ENCODE results near the gene WWP2.
A peak's percentile ranks its signal among the peaks of the same experiment; 100 is the strongest.

WWP2 gene

DNA sequence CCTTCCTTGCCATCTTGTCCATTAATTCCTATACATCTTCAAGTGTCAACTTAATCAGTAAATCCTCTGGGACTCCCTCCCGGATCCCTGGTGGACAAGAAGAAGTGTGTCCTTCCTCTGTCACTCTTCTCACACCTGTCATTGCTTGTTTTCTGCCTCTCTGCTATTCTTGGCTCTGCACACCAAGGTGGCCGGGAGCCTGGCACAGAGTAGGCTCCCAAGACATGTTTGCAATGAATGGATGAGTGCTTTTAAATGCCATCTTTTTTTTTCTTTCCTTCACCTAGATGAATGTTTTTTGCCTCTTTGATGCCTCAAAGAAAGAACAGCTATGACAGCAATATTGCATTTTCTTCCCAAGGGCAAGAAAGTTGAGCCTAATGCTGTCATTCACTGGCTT is 131.0 kb downstream of the WWP2 start:
- no peak for DNase-seq

DNA sequence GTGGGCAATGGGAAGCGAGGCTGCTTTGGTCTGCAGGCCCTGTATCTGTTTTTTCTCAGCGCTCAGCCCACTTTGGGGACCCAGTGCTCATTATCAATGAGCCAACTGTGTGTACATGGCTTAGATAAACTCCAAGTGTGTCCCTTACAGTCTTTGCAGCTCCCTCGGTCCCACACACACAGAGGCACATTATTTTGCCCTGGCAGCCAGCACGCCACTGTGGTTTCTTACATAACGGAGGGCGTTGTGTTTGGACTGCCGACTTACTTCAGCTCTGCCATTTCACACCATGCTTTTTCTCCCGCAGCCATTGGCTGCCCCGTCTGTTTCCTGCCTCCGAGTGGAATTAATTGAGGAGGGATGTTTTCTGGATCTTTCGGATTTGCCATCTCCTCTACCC is 132.5 kb downstream of the WWP2 start:
- DNase-seq = no peak

DNA sequence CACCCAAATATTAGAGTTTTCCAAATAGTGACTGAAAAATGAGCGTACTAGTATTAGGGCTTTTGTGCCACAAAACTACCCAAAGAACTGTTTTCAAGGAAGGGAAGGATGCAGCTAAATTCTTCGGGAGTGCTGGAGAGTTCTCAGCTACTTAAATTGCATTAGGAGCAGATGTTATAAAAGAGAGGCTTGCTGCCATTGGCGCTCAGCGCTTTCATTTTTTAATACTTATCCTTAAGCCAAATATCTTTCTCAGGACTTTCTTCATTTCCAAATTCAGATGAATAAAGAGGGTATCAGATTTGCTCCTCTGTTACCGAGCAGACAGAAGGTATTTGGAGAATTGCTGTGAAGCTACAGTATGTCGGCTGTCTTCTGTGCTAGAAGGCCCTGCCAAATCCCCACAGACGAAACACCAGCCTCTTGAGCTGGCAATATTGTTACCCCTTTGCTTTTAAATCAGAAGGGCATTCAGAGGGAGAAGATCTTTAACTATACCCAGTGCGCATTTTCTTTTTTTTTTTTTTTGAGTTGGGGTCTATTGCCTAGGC is 141.8 kb downstream of the WWP2 start:
- no peak for DNase-seq

DNA sequence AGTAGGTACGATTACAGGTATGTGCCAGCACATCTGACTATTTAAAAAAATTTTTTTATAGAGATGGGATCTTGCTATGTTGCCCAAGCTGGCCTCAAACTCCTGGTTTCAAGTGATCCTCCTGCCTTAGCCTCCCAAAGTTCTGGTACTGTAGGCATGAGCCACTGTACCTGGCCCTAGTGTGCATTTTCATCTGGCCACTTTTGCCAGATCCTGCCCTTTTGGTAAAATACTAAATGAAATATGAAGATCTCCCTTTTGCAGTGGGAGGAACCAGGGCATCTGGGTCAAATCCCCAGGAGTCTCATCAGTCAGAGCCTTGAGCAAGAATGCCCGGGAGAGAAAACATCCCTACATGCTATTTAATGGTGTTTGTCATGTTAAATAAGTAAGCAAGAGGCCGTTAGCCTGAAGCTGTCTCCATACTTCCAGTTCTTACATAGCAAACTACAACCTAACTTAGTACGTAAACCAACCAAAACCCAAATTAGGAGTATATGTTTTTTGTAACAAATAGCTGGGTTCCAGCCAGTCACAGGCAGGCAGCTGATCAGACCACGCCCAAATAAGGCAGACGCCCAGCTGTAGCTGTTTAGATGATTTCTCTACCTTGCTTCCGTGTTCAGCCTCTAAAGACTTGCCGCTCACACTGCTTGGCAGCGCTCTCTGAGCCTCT is 142.5 kb downstream of the WWP2 start:
- DNase-seq = no peak

DNA sequence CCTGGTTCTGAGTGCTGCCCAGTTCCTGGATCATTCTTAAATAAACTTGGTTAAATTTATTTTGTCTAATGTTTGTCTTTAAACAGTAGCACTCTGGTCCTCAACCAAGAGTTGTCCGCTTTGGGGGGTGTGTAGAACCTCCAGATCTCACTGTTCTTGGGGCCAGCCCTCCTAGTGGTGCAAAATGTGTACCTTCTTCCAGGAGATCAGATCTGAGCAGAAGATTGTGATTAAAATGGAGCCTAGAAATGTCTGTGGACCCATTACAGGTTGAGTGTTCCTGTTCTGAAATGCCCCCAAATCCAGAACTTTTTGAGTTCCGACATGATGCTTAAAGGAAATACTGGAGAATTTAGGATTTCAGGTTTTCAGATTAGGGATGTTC is 143.0 kb downstream of the WWP2 start:
- DNase-seq = no peak

- no peak for DNase-seq
These were observed 144.8 kb downstream of the WWP2 start for GRCh38 chr16:69906838-69907401.

DNA sequence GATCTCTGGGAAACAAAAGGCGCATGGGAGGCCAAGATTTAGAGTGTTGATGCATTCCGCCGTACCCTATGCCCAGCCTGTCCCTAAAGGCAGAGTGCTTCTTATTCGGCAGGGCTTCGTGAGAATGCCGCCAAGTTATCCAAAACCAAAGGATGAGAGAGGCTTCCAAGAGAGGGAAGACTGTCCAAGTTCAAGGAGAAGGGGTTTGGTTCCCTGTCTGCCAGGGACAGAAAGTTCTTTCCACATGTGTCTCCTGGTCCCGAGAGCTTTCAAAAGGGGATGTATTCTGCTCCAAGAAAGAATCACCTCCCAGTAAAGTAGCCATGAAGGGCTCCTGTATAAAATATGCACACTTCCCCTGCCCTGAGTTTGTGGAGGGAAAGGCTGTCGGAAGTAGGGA is 146.9 kb downstream of the WWP2 start:
- no peak for DNase-seq

GRCh38 chr16:69909760-69910159 is 147.6 kb downstream of the WWP2 start:
- DNase-seq = no peak

GRCh38 chr16:69910964-69911363 is 148.8 kb downstream of the WWP2 start:
- no peak for DNase-seq

DNA sequence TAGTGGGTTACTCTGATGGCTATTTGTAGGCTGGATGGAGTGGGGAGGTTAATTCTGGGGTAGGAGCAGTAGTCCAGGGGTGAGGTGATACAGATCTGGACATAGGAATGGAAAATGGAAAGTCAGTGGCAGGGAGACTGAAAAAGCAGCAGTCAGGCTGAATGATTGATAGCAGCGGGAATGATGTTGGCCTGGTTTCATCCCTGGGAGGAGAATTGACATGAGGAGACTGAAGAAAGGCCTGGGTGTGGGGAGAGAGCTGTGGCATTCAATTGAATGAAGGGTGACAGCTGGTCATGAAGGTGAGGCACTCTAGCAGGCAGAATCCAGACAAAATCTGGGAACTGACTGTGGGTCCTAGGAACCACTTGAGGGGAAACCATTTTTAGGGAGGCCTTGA is 154.3 kb downstream of the WWP2 start:
- no peak for DNase-seq

DNA sequence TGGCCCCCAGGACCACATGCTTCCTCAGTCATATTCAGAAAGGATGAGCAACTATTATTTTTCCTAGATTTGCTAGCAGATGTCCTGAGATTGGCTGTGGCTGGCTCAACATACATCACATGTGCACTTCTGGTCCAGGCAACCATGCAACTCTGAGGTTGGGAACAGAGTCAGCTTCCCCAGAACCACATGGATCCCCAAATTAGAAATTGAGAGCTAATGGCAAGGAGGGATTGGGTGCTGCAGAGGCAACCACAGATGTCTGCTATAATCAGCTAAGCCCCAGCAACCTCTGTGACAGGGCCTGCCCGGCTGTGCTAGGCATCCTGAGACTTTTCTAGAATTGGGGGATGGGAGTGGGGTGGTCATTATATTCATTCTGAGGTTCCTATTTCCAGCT is 155.2 kb downstream of the WWP2 start:
- no peak for DNase-seq

DNA sequence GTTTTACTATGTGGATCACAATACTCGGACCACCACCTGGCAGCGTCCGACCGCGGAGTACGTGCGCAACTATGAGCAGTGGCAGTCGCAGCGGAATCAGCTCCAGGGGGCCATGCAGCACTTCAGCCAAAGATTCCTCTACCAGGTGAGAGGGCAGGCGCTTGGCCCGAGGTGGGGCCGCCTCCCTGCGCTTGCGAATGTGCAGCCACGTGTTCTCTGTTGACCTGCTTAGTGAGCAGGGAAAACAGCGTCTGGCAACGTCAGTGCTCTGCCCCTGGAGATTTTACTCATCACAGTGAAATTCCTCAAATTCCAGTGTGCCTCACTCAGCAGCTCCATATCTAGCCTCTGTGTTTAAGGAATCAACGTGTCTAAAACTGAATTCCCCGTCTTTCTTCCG is 155.6 kb downstream of the WWP2 start:
- DNase-seq = no peak

DNA sequence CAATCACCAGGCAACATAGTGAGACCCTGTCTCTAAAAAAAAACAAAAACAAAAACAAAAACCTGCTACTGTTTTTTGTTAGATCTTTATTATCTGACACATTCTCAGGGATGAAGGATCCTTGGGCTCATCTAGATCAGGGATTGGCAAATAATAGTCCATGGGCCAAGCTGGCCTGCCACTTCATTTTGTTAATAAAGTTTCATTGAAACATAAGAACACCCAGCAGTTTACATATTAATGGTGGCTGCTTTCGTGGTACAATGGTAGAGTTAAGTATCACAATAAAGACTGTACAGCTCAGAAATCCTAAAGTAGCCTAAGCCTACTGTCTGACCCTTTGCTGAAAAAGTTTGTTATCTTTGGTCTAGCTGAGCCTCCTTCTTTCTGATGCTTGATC is 156.1 kb downstream of the WWP2 start:
- no peak for DNase-seq

DNA sequence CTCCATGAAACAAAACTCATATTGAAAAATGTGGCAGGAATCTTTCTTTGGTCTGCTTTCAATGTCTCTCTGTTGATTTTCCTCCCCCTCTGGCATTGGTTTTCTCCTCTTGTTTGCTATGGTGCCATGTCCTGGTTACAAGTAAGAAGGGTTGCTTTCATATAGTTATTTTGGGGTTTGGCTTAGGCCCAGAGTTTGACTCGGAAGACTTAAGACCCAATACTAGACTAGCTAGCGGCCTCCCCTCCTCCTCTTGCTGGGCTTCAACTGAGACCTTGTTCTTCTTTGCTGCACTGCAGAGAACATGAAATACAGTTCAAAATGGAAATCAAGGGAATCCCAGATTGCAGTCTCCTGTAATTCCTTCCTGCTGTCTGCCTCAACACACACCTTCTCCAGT is 159.0 kb downstream of the WWP2 start:
- no peak for DNase-seq

DNA sequence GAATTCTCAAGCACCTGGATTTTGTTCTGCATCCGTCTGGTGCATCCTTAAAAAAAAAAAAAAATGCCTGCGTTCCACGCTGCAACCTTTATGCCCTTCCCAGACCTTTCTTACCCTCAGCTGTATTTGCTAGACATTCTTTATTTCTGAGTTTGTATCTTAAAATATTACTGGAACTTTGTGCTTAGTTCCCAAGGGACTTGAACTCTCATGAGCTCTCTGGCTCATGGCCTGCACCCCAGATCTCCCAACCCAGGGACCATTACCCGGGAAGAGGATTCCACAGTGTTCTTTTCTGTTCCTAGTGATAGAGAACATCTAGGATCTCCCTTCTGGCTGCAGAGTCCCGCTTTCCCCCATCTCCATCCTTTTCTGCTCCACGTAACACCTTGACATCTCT is 160.1 kb downstream of the WWP2 start:
- DNase-seq = no peak

DNA sequence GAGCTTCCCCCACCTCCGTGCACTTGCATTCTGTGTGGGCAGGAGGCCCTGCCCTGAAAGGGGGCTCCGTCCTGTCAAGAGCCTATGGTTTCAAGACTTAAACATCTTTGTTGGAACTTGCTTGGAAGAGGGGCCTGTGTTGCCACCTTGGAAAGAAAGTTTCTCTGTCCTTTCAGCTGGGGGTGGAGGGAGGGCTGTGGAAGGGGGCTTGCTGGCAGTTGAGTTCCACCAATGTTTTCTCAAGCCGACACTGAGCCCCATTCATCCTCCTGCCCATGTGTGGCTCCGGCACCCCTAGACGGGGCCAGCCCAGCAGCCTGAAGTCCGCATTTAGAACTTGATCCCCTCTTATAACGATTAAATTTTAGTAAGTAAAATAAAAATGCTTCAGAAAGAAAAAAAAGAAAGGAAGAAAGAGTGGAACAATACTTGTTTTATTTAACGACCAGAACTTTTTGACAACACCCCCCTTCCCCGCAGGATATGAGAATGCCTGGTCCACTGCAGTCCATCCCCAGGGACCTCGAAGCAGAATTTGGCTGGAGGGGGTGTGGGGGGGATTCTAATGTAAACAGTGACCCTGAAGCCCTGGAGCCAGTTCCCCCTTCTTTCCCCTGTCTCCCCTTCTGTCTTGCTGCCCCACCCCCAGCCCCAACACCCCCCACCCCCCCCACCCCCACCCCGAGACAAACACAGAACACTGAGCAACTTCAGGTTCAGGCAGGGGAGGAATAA is 162.1 kb downstream of the WWP2 start:
- no peak for DNase-seq

- DNase-seq = no peak
These were observed 162.7 kb downstream of the WWP2 start for GRCh38 chr16:69924777-69925191.

DNA sequence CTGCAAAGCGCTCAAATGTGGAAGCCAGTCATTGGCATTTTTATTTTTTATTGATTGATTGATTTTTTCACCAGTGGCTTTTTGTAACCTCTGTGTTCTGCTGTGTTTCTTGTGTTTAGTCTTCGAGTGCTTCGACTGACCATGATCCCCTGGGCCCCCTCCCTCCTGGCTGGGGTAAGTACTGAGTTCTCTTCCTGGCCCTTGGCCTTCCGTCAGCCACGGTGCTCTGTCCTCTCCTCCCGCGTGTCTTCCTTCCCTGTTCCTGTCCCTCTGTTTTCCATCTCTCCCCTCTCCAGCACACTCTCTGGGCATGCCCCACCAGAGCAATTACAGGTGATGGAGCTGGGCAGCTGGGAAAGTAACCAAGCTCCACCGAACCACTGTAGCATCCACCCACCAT is 163.2 kb downstream of the WWP2 start:
- DNase-seq = no peak

- DNase-seq = no peak
These were observed 164.1 kb downstream of the WWP2 start for GRCh38 chr16:69926241-69926640.

DNA sequence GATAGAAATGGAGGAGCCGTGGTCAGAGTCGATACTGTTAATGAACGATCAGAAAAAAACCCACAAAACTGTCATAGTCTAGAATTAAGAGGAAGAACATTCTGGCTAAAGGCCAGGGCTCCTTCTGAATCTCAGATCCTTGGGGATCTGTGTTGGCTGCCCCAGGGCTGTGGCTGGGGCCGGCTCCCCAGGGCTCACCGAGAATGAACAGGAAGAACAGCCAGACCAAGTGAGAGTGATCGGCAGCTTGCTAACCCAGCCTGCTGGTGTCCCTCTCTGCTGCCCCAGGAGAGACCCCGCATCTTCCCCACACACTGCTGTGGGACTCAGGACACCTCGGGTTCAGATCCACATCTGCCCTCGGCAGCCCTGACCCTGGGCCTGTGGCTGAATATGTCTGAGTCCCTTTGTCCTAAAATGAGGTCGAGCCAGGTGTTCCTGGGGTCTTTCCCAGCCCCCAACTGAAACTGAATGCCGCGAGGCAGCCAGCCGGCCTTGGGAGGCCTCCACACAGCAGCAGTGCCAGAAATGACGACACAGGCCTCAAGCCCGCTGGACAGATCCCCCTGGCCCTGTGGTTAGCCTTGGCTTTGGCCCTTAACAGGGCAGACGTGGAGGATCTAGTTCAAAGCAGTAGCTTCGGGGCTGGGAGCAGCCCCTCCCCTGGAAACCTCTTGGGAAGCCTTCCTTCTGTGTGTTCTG is 165.1 kb downstream of the WWP2 start:
- DNase-seq = no peak

DNA sequence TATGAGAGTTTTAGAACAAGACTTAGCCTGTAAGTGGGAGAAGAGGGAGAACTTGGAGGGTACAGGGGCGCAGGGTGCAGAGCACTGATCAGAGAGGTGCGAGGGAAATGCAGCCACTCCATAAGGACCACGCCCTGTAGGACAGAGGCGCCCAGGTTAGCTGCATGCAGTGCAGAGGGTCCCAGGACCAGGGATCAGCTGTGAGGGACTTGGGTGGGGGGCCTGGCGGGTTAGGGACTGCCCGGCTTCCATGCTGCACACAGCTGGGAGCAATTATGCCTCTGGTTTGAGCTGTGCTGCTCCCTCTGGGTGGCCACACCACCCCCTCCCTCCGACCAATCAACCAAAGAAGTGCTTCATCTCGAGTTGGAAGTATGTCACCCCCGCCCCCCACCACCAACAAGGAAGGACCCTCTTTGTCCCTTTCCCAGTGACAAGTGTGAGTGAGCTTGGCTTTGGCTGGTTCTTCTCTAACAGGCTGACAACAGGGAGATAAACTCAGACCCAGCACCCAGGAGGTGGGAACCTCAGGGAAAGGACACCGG is 166.8 kb downstream of the WWP2 start:
- no peak for DNase-seq

DNA sequence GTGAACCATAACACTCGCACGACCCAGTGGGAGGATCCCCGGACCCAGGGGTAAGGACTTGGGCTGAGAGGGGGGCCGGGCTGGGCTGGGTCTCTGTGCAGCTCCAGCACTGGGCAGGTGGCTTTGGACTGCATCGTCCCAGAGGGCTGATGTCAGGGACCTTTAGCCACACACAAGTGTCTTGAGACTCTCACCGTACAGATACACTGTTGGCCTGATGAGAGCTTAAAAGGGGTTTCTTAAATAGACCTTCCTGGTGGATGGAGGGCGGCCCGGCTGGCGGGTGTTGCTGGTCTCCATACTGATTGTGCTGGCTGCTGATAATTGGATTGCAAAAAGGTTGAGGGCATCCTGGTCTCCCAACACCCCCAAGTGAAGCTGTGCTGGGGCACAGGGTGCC is 167.3 kb downstream of the WWP2 start:
- no peak for DNase-seq

DNA sequence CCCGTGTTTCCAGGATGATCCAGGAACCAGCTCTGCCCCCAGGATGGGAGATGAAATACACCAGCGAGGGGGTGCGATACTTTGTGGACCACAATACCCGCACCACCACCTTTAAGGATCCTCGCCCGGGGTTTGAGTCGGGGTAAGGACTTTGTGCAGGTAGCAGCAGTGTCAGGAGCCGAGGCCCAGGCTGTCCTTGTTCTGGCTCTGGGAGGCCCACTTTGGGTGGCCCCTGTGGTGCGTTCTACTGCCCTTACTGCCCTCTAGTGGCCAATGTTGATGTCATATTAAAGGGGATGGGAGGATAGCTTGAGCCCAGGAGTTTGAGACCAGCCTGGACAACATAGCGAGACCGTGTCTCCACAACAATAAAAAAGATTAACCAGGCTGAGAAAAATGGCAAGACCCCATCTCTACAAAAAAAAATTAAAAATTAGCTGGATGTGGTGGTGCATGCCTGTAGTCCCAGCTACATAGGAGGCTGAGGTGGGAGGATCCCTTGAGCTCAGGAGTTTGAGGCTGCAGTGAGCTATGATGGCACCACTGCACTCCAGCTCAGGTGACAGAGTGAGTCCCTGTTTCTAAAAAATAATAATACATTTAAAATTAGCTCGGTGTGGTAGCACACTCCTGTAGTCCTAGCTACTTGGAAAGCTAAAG is 168.1 kb downstream of the WWP2 start:
- DNase-seq = peak; percentile 43 to 54
